HEK293 (cell line): Measurements from ENCODE around the gene AVP.

ENCODE experiments used
- KLF9 ChIP-seq: fragments of 450-650 bp; formaldehyde crosslinking; IDR thresholded peaks from 2 replicates; pipeline ENCODE4 v1.5.1; 2016; ENCODE audit warnings: missing biosample characterization, missing genetic modification characterization, low read depth
- MYNN ChIP-seq: fragments of 450-650 bp; formaldehyde crosslinking; IDR thresholded peaks from 2 replicates; pipeline ENCODE4 v1.5.1; 2016; ENCODE audit warnings: missing biosample characterization, missing genetic modification characterization, borderline replicate concordance
- ZNF311 ChIP-seq: fragments of 450-650 bp; formaldehyde crosslinking; IDR thresholded peaks from 2 replicates; pipeline ENCODE4 v1.5.1; 2017; ENCODE audit warnings: missing biosample characterization, missing genetic modification characterization, borderline replicate concordance
- ZNF324 ChIP-seq: fragments of 450-650 bp; formaldehyde crosslinking; IDR thresholded peaks from 2 replicates; pipeline ENCODE4 v1.5.1; 2016; ENCODE audit warnings: missing biosample characterization, missing genetic modification characterization
- ZNF530 ChIP-seq: fragments of 450-650 bp; formaldehyde crosslinking; IDR thresholded peaks from 2 replicates; pipeline ENCODE4 v1.5.1; 2016; ENCODE audit warnings: low read depth, missing biosample characterization, missing genetic modification characterization
- TF ChIP-seq, protein P1 (sequence below): fragments of 450-650 bp; formaldehyde crosslinking; IDR thresholded peaks from 2 replicates; pipeline ENCODE4 v1.5.1; 2016; ENCODE audit warnings: missing biosample characterization, missing genetic modification characterization
- TF ChIP-seq, protein P2 (sequence below): fragments of 450-650 bp; formaldehyde crosslinking; IDR thresholded peaks from 2 replicates; pipeline ENCODE4 v1.5.1; 2016; ENCODE audit warnings: missing biosample characterization, missing genetic modification characterization, low read depth
- TF ChIP-seq, protein P3 (sequence below): fragments of 450-650 bp; formaldehyde crosslinking; IDR thresholded peaks from 2 replicates; pipeline ENCODE4 v1.5.1; 2017; ENCODE audit warnings: missing biosample characterization, missing genetic modification characterization
- TF ChIP-seq, protein P4 (sequence below): fragments of 450-650 bp; formaldehyde crosslinking; IDR thresholded peaks from 2 replicates; pipeline ENCODE4 v1.5.1; 2016; ENCODE audit warnings: missing biosample characterization, missing genetic modification characterization
- TF ChIP-seq, protein P5 (sequence below): IDR thresholded peaks from 2 replicates; pipeline ENCODE4 v1.6.1; 2011; ENCODE audit warnings: mild to moderate bottlenecking, low read depth, low read length, borderline replicate concordance
- TF ChIP-seq, protein P6 (sequence below): fragments of 450-650 bp; formaldehyde crosslinking; IDR thresholded peaks from 2 replicates; pipeline ENCODE4 v1.5.1; 2016; ENCODE audit warnings: missing biosample characterization, missing genetic modification characterization, borderline replicate concordance

DNA sequence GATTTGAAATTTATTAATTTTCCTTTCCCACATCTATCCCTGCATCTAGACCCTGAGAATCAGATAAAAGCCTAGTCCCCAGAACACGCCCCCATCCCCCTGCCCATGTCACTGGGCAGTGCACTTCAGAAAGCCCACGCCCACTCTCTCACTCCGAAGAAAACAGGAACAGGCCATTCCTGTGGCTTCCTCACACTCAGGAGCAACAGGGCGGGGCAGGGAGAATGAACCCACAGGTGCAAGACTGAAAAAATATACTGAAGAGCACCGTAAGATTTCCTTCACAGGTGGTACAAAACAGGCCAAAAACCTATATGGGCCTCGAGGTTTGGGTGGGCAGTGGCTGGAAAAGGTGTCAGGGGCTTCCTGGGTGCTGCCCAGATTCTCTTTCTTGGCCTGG, 9.7 kb downstream of the AVP start:
- TF ChIP-seq ZNF530 (no peak), ZNF324 (tag by site-specific recombination) (no peak), ZNF311 (tag by site-specific recombination) (no peak), KLF9 (no peak), MYNN (tag by site-specific recombination) (no peak)
- TF ChIP-seq, protein P1, sequence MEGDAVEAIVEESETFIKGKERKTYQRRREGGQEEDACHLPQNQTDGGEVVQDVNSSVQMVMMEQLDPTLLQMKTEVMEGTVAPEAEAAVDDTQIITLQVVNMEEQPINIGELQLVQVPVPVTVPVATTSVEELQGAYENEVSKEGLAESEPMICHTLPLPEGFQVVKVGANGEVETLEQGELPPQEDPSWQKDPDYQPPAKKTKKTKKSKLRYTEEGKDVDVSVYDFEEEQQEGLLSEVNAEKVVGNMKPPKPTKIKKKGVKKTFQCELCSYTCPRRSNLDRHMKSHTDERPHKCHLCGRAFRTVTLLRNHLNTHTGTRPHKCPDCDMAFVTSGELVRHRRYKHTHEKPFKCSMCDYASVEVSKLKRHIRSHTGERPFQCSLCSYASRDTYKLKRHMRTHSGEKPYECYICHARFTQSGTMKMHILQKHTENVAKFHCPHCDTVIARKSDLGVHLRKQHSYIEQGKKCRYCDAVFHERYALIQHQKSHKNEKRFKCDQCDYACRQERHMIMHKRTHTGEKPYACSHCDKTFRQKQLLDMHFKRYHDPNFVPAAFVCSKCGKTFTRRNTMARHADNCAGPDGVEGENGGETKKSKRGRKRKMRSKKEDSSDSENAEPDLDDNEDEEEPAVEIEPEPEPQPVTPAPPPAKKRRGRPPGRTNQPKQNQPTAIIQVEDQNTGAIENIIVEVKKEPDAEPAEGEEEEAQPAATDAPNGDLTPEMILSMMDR (tag by site-specific recombination), result no peak
- TF ChIP-seq, protein P2, sequence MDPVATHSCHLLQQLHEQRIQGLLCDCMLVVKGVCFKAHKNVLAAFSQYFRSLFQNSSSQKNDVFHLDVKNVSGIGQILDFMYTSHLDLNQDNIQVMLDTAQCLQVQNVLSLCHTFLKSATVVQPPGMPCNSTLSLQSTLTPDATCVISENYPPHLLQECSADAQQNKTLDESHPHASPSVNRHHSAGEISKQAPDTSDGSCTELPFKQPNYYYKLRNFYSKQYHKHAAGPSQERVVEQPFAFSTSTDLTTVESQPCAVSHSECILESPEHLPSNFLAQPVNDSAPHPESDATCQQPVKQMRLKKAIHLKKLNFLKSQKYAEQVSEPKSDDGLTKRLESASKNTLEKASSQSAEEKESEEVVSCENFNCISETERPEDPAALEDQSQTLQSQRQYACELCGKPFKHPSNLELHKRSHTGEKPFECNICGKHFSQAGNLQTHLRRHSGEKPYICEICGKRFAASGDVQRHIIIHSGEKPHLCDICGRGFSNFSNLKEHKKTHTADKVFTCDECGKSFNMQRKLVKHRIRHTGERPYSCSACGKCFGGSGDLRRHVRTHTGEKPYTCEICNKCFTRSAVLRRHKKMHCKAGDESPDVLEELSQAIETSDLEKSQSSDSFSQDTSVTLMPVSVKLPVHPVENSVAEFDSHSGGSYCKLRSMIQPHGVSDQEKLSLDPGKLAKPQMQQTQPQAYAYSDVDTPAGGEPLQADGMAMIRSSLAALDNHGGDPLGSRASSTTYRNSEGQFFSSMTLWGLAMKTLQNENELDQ (tag by site-specific recombination), result no peak
- TF ChIP-seq, protein P3, sequence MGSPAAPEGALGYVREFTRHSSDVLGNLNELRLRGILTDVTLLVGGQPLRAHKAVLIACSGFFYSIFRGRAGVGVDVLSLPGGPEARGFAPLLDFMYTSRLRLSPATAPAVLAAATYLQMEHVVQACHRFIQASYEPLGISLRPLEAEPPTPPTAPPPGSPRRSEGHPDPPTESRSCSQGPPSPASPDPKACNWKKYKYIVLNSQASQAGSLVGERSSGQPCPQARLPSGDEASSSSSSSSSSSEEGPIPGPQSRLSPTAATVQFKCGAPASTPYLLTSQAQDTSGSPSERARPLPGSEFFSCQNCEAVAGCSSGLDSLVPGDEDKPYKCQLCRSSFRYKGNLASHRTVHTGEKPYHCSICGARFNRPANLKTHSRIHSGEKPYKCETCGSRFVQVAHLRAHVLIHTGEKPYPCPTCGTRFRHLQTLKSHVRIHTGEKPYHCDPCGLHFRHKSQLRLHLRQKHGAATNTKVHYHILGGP (tag by site-specific recombination), result no peak
- TF ChIP-seq, protein P4, sequence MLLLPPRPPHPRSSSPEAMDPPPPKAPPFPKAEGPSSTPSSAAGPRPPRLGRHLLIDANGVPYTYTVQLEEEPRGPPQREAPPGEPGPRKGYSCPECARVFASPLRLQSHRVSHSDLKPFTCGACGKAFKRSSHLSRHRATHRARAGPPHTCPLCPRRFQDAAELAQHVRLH, result no peak
- TF ChIP-seq, protein P5, sequence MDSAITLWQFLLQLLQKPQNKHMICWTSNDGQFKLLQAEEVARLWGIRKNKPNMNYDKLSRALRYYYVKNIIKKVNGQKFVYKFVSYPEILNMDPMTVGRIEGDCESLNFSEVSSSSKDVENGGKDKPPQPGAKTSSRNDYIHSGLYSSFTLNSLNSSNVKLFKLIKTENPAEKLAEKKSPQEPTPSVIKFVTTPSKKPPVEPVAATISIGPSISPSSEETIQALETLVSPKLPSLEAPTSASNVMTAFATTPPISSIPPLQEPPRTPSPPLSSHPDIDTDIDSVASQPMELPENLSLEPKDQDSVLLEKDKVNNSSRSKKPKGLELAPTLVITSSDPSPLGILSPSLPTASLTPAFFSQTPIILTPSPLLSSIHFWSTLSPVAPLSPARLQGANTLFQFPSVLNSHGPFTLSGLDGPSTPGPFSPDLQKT, result no peak
- TF ChIP-seq, protein P6, sequence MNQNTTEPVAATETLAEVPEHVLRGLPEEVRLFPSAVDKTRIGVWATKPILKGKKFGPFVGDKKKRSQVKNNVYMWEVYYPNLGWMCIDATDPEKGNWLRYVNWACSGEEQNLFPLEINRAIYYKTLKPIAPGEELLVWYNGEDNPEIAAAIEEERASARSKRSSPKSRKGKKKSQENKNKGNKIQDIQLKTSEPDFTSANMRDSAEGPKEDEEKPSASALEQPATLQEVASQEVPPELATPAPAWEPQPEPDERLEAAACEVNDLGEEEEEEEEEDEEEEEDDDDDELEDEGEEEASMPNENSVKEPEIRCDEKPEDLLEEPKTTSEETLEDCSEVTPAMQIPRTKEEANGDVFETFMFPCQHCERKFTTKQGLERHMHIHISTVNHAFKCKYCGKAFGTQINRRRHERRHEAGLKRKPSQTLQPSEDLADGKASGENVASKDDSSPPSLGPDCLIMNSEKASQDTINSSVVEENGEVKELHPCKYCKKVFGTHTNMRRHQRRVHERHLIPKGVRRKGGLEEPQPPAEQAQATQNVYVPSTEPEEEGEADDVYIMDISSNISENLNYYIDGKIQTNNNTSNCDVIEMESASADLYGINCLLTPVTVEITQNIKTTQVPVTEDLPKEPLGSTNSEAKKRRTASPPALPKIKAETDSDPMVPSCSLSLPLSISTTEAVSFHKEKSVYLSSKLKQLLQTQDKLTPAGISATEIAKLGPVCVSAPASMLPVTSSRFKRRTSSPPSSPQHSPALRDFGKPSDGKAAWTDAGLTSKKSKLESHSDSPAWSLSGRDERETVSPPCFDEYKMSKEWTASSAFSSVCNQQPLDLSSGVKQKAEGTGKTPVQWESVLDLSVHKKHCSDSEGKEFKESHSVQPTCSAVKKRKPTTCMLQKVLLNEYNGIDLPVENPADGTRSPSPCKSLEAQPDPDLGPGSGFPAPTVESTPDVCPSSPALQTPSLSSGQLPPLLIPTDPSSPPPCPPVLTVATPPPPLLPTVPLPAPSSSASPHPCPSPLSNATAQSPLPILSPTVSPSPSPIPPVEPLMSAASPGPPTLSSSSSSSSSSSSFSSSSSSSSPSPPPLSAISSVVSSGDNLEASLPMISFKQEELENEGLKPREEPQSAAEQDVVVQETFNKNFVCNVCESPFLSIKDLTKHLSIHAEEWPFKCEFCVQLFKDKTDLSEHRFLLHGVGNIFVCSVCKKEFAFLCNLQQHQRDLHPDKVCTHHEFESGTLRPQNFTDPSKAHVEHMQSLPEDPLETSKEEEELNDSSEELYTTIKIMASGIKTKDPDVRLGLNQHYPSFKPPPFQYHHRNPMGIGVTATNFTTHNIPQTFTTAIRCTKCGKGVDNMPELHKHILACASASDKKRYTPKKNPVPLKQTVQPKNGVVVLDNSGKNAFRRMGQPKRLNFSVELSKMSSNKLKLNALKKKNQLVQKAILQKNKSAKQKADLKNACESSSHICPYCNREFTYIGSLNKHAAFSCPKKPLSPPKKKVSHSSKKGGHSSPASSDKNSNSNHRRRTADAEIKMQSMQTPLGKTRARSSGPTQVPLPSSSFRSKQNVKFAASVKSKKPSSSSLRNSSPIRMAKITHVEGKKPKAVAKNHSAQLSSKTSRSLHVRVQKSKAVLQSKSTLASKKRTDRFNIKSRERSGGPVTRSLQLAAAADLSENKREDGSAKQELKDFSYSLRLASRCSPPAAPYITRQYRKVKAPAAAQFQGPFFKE (tag by site-specific recombination), result no peak
